ENCODE measurements around the gene GJE1. TPM values are rescaled to one million over a fixed set of nuclear protein-coding genes. Genes with fewer than 3 reads are reported as not detected.

GJE1 gene
- total RNA-seq, 4 donors from 2014 or later = not detected

GRCh38 chr6:142173980-142174379, 41.3 kb downstream of the GJE1 start:
- 95 to 99% methylated on average over 3 of the region's 3 CpGs for WGBS, 2 donors
- H3K9me3 ChIP-seq = peaks cover 0 to 16% (median 0%) of the 10 kb centered on the region in 4 donors
- no peak overlapping the region for H3K4me3 ChIP-seq
- H3K27ac ChIP-seq = no peak overlapping the region
- H3K27me3 ChIP-seq = no peaks in the 10 kb centered on the region
- H3K4me1 ChIP-seq = no peaks in the 10 kb centered on the region
- DNase-seq (ENCODE audit: low spot score in 2 of 2) = no peak
- TF ChIP-seq POLR2A (IDR thresholded peaks at IDR 0.05) = no peak
- TF ChIP-seq CTCF (IDR thresholded peaks at IDR 0.05) = no peak
- TF ChIP-seq EP300 (IDR thresholded peaks at IDR 0.05) = no peak
- peaks cover 0 to 91% (median 0%) of the 10 kb centered on the region in 3 donors for H3K36me3 ChIP-seq

GRCh38 chr6:142174703-142175102, 42.0 kb downstream of the GJE1 start:
- TF ChIP-seq EP300 (IDR thresholded peaks at IDR 0.05) (no peak), POLR2A (IDR thresholded peaks at IDR 0.05) (no peak), CTCF (IDR thresholded peaks at IDR 0.05) (no peak)
- H3K27me3 ChIP-seq = no peaks in the 10 kb centered on the region
- H3K9me3 ChIP-seq = peaks cover 0 to 16% (median 0%) of the 10 kb centered on the region in 4 donors
- H3K36me3 ChIP-seq = peaks cover 0 to 84% (median 0%) of the 10 kb centered on the region in 3 donors
- H3K4me3 ChIP-seq = no peak overlapping the region
- no peaks in the 10 kb centered on the region for H3K4me1 ChIP-seq
- 90 to 92% methylated on average over 6 of the region's 6 CpGs for WGBS, 2 donors
- no peak overlapping the region for H3K27ac ChIP-seq
- no peak for DNase-seq (ENCODE audit: low spot score in 2 of 2)

- TF ChIP-seq EP300 (IDR thresholded peaks at IDR 0.05) = no peak
- TF ChIP-seq POLR2A (IDR thresholded peaks at IDR 0.05) = no peak
- TF ChIP-seq CTCF (IDR thresholded peaks at IDR 0.05) = no peak
- no peaks in the 10 kb centered on the region for H3K27me3 ChIP-seq
These were observed 45.4 kb downstream of the GJE1 start for GRCh38 chr6:142178129-142178528.

GRCh38 chr6:142182004-142182403, 49.3 kb downstream of the GJE1 start:
- H3K4me1 ChIP-seq = no peaks in the 10 kb centered on the region
- H3K27ac ChIP-seq = no peak overlapping the region
- no peaks in the 10 kb centered on the region for H3K27me3 ChIP-seq
- peaks cover 0 to 30% (median 0%) of the 10 kb centered on the region in 3 donors for H3K36me3 ChIP-seq
- peaks cover 0 to 16% (median 0%) of the 10 kb centered on the region in 4 donors for H3K9me3 ChIP-seq
- TF ChIP-seq EP300 (IDR thresholded peaks at IDR 0.05) = no peak
- no peak for TF ChIP-seq POLR2A (IDR thresholded peaks at IDR 0.05)
- TF ChIP-seq CTCF (IDR thresholded peaks at IDR 0.05) = no peak
- DNase-seq (ENCODE audit: low spot score in 2 of 2) = no peak
- H3K4me3 ChIP-seq = no peak overlapping the region

More at GRCh38 chr6:142178129-142178528, 45.4 kb downstream of the GJE1 start:
- Histone ChIP-seq H3K4me1 (no peaks in the 10 kb centered on the region), H3K27ac (no peak overlapping the region), H3K4me3 (no peak overlapping the region), H3K36me3 (peaks cover 0 to 61% (median 0%) of the 10 kb centered on the region in 3 donors), H3K9me3 (peaks cover 0 to 16% (median 0%) of the 10 kb centered on the region in 4 donors)
- DNase-seq (ENCODE audit: low spot score in 2 of 2) = no peak

- H3K4me3 ChIP-seq = no peak overlapping the region
- WGBS, 2 donors = 96 to 97% methylated on average over 1 of the region's 1 CpG
- H3K4me1 ChIP-seq = peaks cover 0 to 4% (median 0%) of the 10 kb centered on the region in 4 donors
- peaks cover 0 to 17% (median 0%) of the 10 kb centered on the region in 3 donors for H3K36me3 ChIP-seq
- DNase-seq (ENCODE audit: low spot score in 2 of 2) = no peak
- H3K27ac ChIP-seq = no peak overlapping the region
- H3K9me3 ChIP-seq = peaks cover 0 to 4% (median 0%) of the 10 kb centered on the region in 4 donors
- no peak for TF ChIP-seq EP300 (IDR thresholded peaks at IDR 0.05)
- no peak for TF ChIP-seq POLR2A (IDR thresholded peaks at IDR 0.05)
- no peaks in the 10 kb centered on the region for H3K27me3 ChIP-seq
These were observed 50.6 kb downstream of the GJE1 start for GRCh38 chr6:142183351-142183750.

GRCh38 chr6:142184307-142184706, 51.6 kb downstream of the GJE1 start:
- TF ChIP-seq POLR2A (IDR thresholded peaks at IDR 0.05) (no peak), EP300 (IDR thresholded peaks at IDR 0.05) (no peak), CTCF (IDR thresholded peaks at IDR 0.05) (no peak)

More at GRCh38 chr6:142184307-142184706, 51.6 kb downstream of the GJE1 start:
- Histone ChIP-seq H3K27ac (no peak overlapping the region), H3K4me3 (no peak overlapping the region), H3K36me3 (peaks cover 0 to 13% (median 0%) of the 10 kb centered on the region in 3 donors), H3K27me3 (no peaks in the 10 kb centered on the region), H3K4me1 (peaks cover 0 to 4% (median 0%) of the 10 kb centered on the region in 4 donors), H3K9me3 (no peaks in the 10 kb centered on the region)
- no peak for DNase-seq (ENCODE audit: low spot score in 2 of 2)
- 97 to 98% methylated on average over 2 of the region's 2 CpGs for WGBS, 2 donors
